SW480 (cell line): ENCODE results near the gene ESYT3.
A peak's percentile ranks its signal among the peaks of the same experiment; 100 is the strongest.
"Not testable (repeated sequence)": the region's sequence is repeated elsewhere in the genome, so short reads cannot be mapped to it uniquely, and the experiment has no call there.

Experiments
- DNase-seq: peaks from one replicate; pipeline ENCODE4 v3.0.0-alpha.2; 2016; ENCODE audit warnings: low spot score

ESYT3 gene

GRCh38 chr3:138461896-138462295 is 27.5 kb downstream of the ESYT3 start:
- DNase-seq, result no peak

GRCh38 chr3:138463724-138464490 is 29.5 kb downstream of the ESYT3 start:
- no peak for DNase-seq

- no peak for DNase-seq
Observed at GRCh38 chr3:138464491-138464860, 30.1 kb downstream of the ESYT3 start.

GRCh38 chr3:138465451-138465850 is 31.0 kb downstream of the ESYT3 start:
- no peak for DNase-seq

- no peak for DNase-seq
Observed at GRCh38 chr3:138465925-138466324, 31.5 kb downstream of the ESYT3 start.

- no peak for DNase-seq
Observed at GRCh38 chr3:138467931-138468330, 33.5 kb downstream of the ESYT3 start.

GRCh38 chr3:138468451-138468850 is 34.0 kb downstream of the ESYT3 start:
- no peak for DNase-seq

GRCh38 chr3:138468886-138469285 is 34.5 kb downstream of the ESYT3 start:
- DNase-seq, result no peak

GRCh38 chr3:138469874-138470273 is 35.5 kb downstream of the ESYT3 start:
- no peak for DNase-seq

- DNase-seq, result no peak
Observed at GRCh38 chr3:138470687-138471086, 36.3 kb downstream of the ESYT3 start.

- no peak for DNase-seq
Observed at GRCh38 chr3:138471481-138471880, 37.1 kb downstream of the ESYT3 start.

- DNase-seq, result no peak
Observed at GRCh38 chr3:138472141-138472825, 37.9 kb downstream of the ESYT3 start.

GRCh38 chr3:138473391-138473790 is 39.0 kb downstream of the ESYT3 start:
- no peak for DNase-seq

GRCh38 chr3:138474163-138474562 is 39.7 kb downstream of the ESYT3 start:
- DNase-seq, result no peak

- no peak for DNase-seq
Observed at GRCh38 chr3:138476526-138476925, 42.1 kb downstream of the ESYT3 start.

- DNase-seq, result no peak
Observed at GRCh38 chr3:138477120-138477519, 42.7 kb downstream of the ESYT3 start.

GRCh38 chr3:138477801-138478200 is 43.4 kb downstream of the ESYT3 start:
- no peak for DNase-seq

GRCh38 chr3:138479438-138479863 is 45.0 kb downstream of the ESYT3 start:
- DNase-seq, result peak; percentile 41

GRCh38 chr3:138484672-138485071 is 50.3 kb downstream of the ESYT3 start:
- DNase-seq, result not testable (repeated sequence)

- not testable (repeated sequence) for DNase-seq
Observed at GRCh38 chr3:138486580-138486979, 52.2 kb downstream of the ESYT3 start.

GRCh38 chr3:138491971-138492370 is 57.6 kb downstream of the ESYT3 start:
- no peak for DNase-seq

GRCh38 chr3:138492980-138493675 is 58.7 kb downstream of the ESYT3 start:
- no peak for DNase-seq
